HG03521 (cell line): ENCODE results near the gene RHOU.
A peak's percentile ranks its signal among the peaks of the same experiment; 100 is the strongest.
"Not testable (repeated sequence)": the region's sequence is repeated elsewhere in the genome, so short reads cannot be mapped to it uniquely, and the experiment has no call there.

Experiments
- ATAC-seq: cut with Tn5 transposase; IDR thresholded peaks from one replicate; pipeline ENCODE4 v1.9.1; 2021; ENCODE audit warnings: mild to moderate bottlenecking, moderate library complexity; ENCODE audit not compliant: unreplicated experiment

RHOU gene

DNA sequence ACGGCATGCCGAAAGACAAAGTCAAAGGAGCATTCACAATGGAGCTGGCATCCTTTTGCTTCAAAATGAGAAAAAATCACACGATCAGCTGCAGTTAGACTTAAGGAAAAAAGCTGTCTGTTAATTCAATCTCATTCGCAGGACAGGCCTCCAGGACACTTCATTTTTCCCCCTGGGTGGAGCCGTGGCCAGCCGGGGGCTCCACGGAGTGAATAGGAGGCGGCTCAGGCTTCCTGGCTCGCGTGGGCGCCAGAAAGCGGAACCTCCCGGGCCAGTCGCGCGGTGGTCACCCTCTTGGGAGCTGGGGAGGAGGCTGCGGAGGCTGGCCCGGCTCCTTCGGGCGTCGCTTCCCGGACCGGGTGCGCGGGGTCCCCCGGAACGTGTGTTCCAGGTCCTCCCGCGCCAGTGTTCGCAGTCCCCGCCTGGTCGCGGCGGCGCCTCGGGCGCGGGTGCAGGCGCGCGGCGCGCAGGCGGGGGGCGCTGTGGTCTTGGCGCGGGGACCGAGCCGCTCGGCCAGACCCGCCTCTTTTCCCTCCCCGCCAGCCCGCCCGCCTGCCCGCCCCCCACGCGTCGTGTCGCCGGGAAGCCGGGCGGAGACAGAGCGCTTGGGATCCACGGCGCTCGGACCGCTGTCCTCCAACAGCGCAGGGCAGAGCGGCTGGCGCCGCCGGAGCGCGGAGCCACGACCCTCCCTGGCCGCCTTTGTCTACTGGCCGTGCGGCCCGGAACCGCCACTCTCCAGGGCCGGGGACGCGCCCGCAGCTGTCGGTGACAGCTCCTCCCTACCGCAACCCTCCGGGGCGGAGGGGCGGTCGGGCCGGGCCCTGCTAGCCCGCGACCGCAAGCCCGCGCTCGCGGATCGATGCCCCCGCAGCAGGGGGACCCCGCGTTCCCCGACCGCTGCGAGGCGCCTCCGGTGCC lies at the start of gene RHOU:
Gene RHOU, plus strand, starts transcription at position 599 of the 921 bp plus-strand sequence. Its CDS starts 264 bp downstream, at position 863.
- peak; percentile 66 for ATAC-seq

GRCh38 chr1:228687587-228687986 lies 47.7 kb upstream of the RHOU start:
- no peak for ATAC-seq

DNA sequence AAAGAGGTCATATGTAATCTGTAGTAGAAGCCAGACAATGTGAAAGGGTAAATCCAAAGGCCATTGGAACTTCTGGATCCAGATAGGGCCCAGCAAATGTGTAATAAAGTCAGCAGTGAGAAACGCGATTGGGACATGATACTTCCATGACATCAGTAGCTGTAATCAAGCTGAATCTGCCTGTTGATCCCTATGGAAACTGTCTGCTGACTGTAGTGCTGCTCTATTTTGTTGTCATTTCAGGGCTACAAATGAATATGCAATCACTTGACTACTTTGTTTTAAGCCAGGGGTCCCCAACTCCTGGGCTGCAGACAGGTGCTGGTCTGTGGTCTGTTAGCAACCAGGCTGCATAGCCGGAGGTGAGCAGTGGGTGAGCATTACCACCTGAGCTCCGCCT lies 46.0 kb upstream of the RHOU start:
- ATAC-seq: no peak

GRCh38 chr1:228691211-228691610 lies 44.1 kb upstream of the RHOU start:
- no peak for ATAC-seq

DNA sequence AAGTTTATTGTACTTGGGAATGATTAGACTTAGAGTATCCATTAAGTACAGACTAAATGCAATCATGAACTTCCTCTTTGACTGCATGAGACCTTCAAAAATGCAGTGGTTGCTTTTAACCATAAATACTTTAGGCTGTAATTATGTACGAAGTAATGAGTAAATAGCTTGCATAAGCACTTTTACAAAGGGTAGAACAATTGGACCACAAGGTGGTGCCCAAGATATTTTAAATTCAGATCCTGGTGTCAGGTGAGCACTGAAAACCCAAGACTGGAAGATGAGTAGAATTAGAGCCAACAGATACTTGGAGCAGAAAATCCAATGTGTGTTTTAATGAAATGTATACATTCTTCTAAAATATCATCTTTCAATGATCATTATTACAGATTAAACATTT lies 43.4 kb upstream of the RHOU start:
- ATAC-seq: no peak

DNA sequence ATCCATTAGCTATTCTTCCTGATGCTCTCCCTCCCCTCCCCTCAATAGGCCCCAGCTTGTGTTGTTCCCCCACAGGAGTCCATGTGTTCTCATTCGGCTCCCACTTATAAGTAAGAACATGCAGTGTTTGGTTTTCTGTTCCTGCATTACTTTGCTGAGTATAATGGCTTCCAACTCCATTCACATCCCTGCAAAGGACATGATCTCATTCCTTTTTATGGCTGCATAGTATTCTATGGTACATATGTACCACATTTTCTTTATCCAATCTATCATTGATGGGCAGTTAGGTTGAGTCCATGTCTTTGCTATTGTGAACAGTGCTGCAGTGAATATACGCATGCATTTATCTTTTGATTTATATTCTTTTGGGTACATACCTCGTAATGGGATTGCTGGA lies 40.8 kb upstream of the RHOU start:
- not testable (repeated sequence) for ATAC-seq

- no peak for ATAC-seq
These were observed 40.0 kb upstream of the RHOU start for GRCh38 chr1:228695015-228695955.

DNA sequence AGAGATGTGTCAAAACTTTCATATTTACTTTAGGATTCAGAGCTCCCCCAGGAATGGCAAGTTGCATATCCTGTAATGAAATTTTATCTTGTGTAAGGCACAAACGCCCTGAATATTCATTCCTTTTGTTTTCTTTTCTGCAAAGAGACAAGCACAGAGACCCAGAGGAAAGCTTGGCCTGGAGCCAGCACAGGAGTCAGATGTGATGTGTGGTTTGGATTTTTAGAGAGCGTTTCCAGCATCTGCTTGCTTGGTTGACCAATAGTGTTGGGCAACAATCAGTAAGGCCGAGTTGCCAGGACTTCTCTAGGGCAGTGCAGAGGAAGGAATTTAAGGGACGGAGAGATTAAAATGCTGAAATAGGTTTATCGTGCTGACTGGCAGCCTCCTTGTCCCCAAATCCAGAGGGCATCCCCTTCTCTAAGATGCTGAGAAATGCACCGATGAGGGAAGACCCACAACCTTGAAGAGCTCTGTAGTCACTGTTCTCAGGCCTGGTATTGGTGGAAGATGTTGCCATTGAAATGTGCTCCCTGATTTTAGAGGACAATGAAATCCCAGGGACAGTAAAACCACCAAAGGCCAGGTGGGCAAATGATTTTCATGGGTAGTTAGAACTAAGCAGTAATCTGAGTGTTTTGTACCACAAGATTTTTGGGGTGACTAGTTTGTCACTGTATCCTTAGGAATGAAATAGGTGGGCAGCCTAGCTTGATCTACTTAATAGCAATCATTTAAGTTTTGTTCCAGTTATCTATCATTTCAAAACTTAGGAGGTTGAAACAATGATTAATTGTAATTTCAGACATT lies 37.9 kb upstream of the RHOU start:
- no peak for ATAC-seq

DNA sequence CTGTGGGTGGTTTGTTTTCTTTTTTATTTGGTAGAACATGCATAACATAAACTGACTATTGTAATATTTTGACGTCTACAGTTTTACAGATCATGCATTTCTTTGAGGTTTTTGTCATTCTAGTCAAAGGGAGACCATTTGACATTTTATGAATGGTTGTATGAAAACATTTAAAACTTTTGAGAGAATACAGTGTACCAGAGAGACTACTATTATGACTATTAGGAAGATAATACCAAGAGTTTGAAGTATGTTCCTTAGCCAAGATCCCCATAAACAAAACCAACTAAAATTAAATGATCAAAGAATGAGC lies 37.3 kb upstream of the RHOU start:
- ATAC-seq: no peak

- no peak for ATAC-seq
These were observed 32.8 kb upstream of the RHOU start for GRCh38 chr1:228702433-228702832.

DNA sequence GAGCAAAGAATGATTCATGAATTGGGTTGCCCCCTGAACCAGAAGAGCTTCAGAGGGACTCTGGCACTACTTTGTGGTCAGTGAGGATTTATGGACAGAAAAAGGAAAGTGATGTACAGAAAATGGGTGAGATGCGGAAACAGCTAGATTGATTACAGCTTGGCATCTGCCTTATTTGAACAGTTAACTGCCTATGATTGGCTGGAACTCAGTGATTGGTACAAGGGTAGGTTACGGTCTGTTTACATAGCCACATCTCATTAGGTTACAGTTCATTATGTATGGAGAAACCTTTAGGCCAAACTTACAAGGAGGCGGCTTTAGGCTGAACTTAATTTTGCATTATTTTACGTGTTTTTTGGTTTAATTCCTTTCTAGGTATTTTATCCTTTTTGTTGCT lies 29.0 kb upstream of the RHOU start:
- ATAC-seq: no peak

GRCh38 chr1:228717081-228717480 lies 18.2 kb upstream of the RHOU start:
- ATAC-seq: no peak

DNA sequence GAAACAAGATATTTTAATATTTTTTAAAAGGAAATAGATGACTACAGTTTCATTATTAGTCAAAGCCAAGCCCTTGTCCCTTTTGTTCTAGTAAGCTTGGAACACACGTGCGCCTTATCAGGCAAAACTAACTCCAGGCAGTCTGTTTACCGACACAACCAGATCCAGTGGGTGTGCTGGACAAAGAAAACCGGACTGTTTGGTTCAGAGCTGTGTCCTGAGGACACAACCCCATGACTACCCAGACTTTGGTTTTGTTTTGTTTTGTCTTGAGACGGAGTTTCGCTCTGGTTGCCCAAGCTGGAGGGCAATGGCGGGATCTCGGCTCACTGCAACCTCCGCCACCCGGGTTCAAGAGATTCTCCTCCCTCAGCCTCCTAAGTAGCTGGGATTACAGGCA lies 13.9 kb upstream of the RHOU start:
- ATAC-seq: no peak

GRCh38 chr1:228723287-228723686 lies 12.0 kb upstream of the RHOU start:
- no peak for ATAC-seq

DNA sequence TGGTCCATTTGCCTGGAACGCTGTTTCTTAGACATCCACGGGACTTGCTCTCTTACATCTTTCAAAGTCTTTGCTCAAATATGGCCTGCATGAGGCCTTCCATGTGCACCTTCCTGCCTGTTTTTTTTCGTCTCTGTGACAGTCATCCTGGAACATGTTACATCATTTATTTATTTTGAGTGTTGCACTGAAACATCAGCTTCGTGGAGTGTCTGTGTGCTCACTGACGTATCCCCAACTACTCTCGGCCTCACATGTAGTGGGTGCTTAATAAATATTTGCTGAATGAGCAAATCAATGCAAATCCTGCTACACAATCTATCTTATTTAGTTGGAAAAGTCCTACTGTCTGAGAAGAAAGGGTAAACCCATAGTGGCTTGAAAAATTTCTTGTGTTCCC lies 11.4 kb upstream of the RHOU start:
- no peak for ATAC-seq

- no peak for ATAC-seq
These were observed 10.1 kb upstream of the RHOU start for GRCh38 chr1:228725178-228725577.

DNA sequence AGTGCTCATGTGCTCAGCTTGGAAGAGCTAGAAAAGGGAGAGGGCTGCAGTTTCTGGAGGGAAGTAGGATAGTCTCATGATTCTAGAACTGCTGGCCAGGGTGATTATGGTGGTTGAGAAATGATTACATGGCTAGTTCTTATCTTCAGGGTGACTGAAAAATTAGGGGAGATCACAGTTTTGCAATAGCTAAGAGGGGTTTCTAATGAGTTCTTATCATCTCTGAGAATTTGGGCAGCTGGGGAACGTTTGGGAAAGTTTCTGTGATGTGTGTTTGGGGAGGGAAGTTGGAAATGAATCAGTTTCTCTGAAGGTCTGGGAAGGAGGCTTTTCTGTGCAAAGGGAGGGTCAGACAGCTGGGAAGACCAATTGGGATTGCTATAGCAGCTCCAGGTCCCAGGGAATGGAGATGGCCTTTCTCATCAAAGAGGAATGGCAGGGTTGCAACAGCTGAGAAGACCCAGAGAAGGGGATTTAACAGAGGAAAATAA lies 7.6 kb upstream of the RHOU start:
- ATAC-seq: no peak

DNA sequence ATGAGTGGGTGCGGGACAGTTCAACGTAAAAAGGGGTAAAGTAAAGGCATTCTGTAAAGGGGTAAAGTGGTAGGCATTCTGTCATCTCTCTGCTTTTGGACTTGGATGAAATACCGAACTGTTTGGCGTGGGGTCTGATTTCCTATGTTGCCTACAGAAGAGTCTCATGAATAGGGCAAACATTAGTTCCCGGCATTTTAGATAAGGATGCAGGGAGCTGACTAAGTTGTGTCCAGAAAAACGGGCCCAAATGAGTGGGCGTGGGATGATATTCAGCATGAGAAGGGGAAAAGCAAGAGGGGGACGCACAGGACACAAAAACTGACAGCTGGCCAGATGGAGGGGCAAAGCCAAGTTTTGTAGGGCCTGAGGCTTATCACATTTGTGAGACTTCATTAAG lies 2.9 kb upstream of the RHOU start:
- no peak for ATAC-seq

GRCh38 chr1:228733576-228733975 lies 1.7 kb upstream of the RHOU start:
- no peak for ATAC-seq

DNA sequence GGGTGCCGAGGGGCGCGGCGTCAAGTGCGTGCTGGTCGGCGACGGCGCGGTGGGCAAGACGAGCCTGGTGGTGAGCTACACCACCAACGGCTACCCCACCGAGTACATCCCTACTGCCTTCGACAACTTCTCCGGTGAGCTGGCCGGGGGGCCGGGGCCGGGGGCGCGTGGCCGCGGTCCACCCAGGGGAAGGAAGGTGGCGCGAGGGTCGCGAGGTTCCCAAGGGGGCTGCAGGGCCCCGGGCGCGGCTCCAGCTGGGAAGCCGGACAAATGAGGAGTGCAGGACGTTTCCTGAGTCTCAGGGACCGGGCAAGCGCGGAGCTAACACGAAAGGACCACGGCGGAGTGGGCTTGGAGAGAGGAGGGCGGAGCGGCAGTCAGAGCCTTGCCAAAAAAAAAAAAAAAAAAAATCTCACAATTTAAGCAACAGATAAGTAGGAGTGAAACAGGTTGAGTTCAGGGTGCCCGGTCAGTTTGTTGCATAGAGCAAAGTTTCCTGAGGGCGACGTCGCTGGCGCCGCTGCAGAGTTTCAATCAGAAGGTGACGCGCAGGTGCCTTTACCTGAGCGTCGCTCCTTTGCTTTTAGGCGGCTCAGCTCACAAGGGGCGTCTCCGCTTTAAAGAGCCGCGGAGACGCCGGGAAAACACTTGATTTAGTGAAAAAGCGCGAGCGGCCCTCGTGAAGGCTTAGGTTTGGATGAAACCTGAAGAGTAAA lies 750 bp downstream of the RHOU start:
- no peak for ATAC-seq
